HL-60 (cell line): ENCODE results near the gene NMS.

Source experiments
- CTCF ChIP-seq: IDR thresholded peaks from one replicate; pipeline ENCODE4 v1.5.1; 2011; ENCODE audit warnings: low read length, control low read depth, inconsistent platforms; ENCODE audit not compliant: insufficient read depth
- GABPA ChIP-seq: IDR thresholded peaks from 2 replicates; pipeline ENCODE4 v1.6.1; 2012; ENCODE audit warnings: low read depth
- POLR2AphosphoS5 ChIP-seq: IDR thresholded peaks from 2 replicates; pipeline ENCODE4 v1.6.1; 2012; ENCODE audit warnings: low read depth
- REST ChIP-seq: IDR thresholded peaks from 2 replicates; pipeline ENCODE4 v1.6.1; 2012; ENCODE audit warnings: low read depth; ENCODE audit not compliant: insufficient replicate concordance

GRCh38 chr2:100483895-100484294 is 13.6 kb downstream of the NMS start:
- TF ChIP-seq CTCF (no peak), POLR2AphosphoS5 (no peak), REST (no peak), GABPA (no peak)
